Measurements from ENCODE around the gene PITPNM2.

PITPNM2 gene

GRCh38 chr12:123150744-123151456 lies at the start of gene PITPNM2:
TSS of gene PITPNM2 (minus strand) at chr12:123151090. CDS start at chr12:123034590, 116,500 bp downstream.
- peak; percentile 17 to 32 for DNase-seq (ENCODE audit: extremely low read depth in 1 of 2, low read depth in 1 of 2)

- DNase-seq (ENCODE audit: extremely low read depth in 1 of 2, low read depth in 1 of 2) = peak in 1 of 2 donors; percentile 1
Observed at GRCh38 chr12:123200414-123200813, 49.5 kb upstream of the PITPNM2 start.

GRCh38 chr12:123199936-123200335 lies 49.0 kb upstream of the PITPNM2 start:
- no peak for DNase-seq (ENCODE audit: extremely low read depth in 1 of 2, low read depth in 1 of 2)

GRCh38 chr12:123187637-123188036 lies 36.7 kb upstream of the PITPNM2 start:
- no peak for DNase-seq (ENCODE audit: extremely low read depth in 1 of 2, low read depth in 1 of 2)

GRCh38 chr12:123180171-123180570 lies 29.3 kb upstream of the PITPNM2 start:
- DNase-seq (ENCODE audit: extremely low read depth in 1 of 2, low read depth in 1 of 2) = no peak

GRCh38 chr12:123171967-123172366 lies 21.1 kb upstream of the PITPNM2 start:
- no peak for DNase-seq (ENCODE audit: extremely low read depth in 1 of 2, low read depth in 1 of 2)

GRCh38 chr12:123167329-123167728 lies 16.4 kb upstream of the PITPNM2 start:
- DNase-seq (ENCODE audit: extremely low read depth in 1 of 2, low read depth in 1 of 2) = no peak

GRCh38 chr12:123165537-123165936 lies 14.6 kb upstream of the PITPNM2 start:
- DNase-seq (ENCODE audit: extremely low read depth in 1 of 2, low read depth in 1 of 2) = no peak

GRCh38 chr12:123164710-123165261 lies 13.9 kb upstream of the PITPNM2 start:
- no peak for DNase-seq (ENCODE audit: extremely low read depth in 1 of 2, low read depth in 1 of 2)

GRCh38 chr12:123164222-123164621 lies 13.3 kb upstream of the PITPNM2 start:
- DNase-seq (ENCODE audit: extremely low read depth in 1 of 2, low read depth in 1 of 2) = no peak

- no peak for DNase-seq (ENCODE audit: extremely low read depth in 1 of 2, low read depth in 1 of 2)
Observed at GRCh38 chr12:123163227-123163626, 12.3 kb upstream of the PITPNM2 start.

GRCh38 chr12:123160801-123161487 lies 10.1 kb upstream of the PITPNM2 start:
- no peak for DNase-seq (ENCODE audit: extremely low read depth in 1 of 2, low read depth in 1 of 2)

- no peak for DNase-seq (ENCODE audit: extremely low read depth in 1 of 2, low read depth in 1 of 2)
Observed at GRCh38 chr12:123153906-123154305, 3.0 kb upstream of the PITPNM2 start.

GRCh38 chr12:123152833-123153232 lies 1.9 kb upstream of the PITPNM2 start:
- no peak for DNase-seq (ENCODE audit: extremely low read depth in 1 of 2, low read depth in 1 of 2)

GRCh38 chr12:123151457-123152454 lies 866 bp upstream of the PITPNM2 start:
- no peak for DNase-seq (ENCODE audit: extremely low read depth in 1 of 2, low read depth in 1 of 2)

- DNase-seq (ENCODE audit: extremely low read depth in 1 of 2, low read depth in 1 of 2) = peak in 1 of 2 donors; percentile 6
Observed at GRCh38 chr12:123150275-123150743, 581 bp downstream of the PITPNM2 start.

GRCh38 chr12:123149501-123150274 lies 1.2 kb downstream of the PITPNM2 start:
- DNase-seq (ENCODE audit: extremely low read depth in 1 of 2, low read depth in 1 of 2) = no peak

GRCh38 chr12:123149088-123149487 lies 1.8 kb downstream of the PITPNM2 start:
- no peak for DNase-seq (ENCODE audit: extremely low read depth in 1 of 2, low read depth in 1 of 2)

- no peak for DNase-seq (ENCODE audit: extremely low read depth in 1 of 2, low read depth in 1 of 2)
Observed at GRCh38 chr12:123148655-123149054, 2.2 kb downstream of the PITPNM2 start.

- no peak for DNase-seq (ENCODE audit: extremely low read depth in 1 of 2, low read depth in 1 of 2)
Observed at GRCh38 chr12:123148223-123148622, 2.7 kb downstream of the PITPNM2 start.
